ENCODE measurements around the gene MYL11. TPM values are rescaled to one million over a fixed set of nuclear protein-coding genes. Genes with fewer than 3 reads are reported as not detected.

Gene MYL11
- total RNA-seq, 2 donors from 2014 or later = 0.81 TPM; not detected in 1

GRCh38 chr16:30379158-30379783 lies 4.7 kb downstream of the MYL11 start:
- no peak for ATAC-seq (ENCODE audit: insufficient number of reproducible peaks, low FRiP score, low read depth)
- no peaks in the 10 kb centered on the region for H3K9me3 ChIP-seq
- H3K36me3 ChIP-seq = no peaks in the 10 kb centered on the region
- peak overlapping the region; percentile 55 to 100 for H3K27ac ChIP-seq
- no peak for DNase-seq (ENCODE audit: low spot score)
- TF ChIP-seq CTCF (IDR thresholded peaks at IDR 0.05) = peak; percentile 12
- no peaks in the 10 kb centered on the region for H3K27me3 ChIP-seq (replicated peaks; ENCODE audit: insufficient read depth)
- peak overlapping the region; percentile 96 for H3K4me3 ChIP-seq
- peaks cover 7 to 19% of the 10 kb centered on the region in 2 donors for H3K4me1 ChIP-seq (ENCODE audit: control insufficient read depth in 1 of 2, low read depth in 2 of 2)

- TF ChIP-seq CTCF (IDR thresholded peaks at IDR 0.05) = no peak
- DNase-seq (ENCODE audit: low spot score) = no peak
- Histone ChIP-seq H3K4me1 (ENCODE audit: control insufficient read depth in 1 of 2, low read depth in 2 of 2) (peaks cover 7 to 19% of the 10 kb centered on the region in 2 donors), H3K36me3 (no peaks in the 10 kb centered on the region), H3K4me3 (no peak overlapping the region), H3K27me3 (replicated peaks; ENCODE audit: insufficient read depth) (no peaks in the 10 kb centered on the region), H3K9me3 (no peaks in the 10 kb centered on the region), H3K27ac (no peak overlapping the region)
- no peak for ATAC-seq (ENCODE audit: insufficient number of reproducible peaks, low FRiP score, low read depth)
These were observed 5.6 kb downstream of the MYL11 start for GRCh38 chr16:30380072-30380802.

GRCh38 chr16:30380803-30381208 lies 6.2 kb downstream of the MYL11 start:
- DNase-seq (ENCODE audit: low spot score) (no peak), ATAC-seq (ENCODE audit: insufficient number of reproducible peaks, low FRiP score, low read depth) (no peak)
- H3K36me3 ChIP-seq = no peaks in the 10 kb centered on the region
- H3K9me3 ChIP-seq = no peaks in the 10 kb centered on the region
- H3K27me3 ChIP-seq (replicated peaks; ENCODE audit: insufficient read depth) = no peaks in the 10 kb centered on the region
- H3K27ac ChIP-seq = no peak overlapping the region
- no peak overlapping the region for H3K4me3 ChIP-seq
- H3K4me1 ChIP-seq (ENCODE audit: control insufficient read depth in 1 of 2, low read depth in 2 of 2) = peaks cover 7 to 19% of the 10 kb centered on the region in 2 donors
- no peak for TF ChIP-seq CTCF (IDR thresholded peaks at IDR 0.05)

GRCh38 chr16:30381291-30382041 lies 6.9 kb downstream of the MYL11 start:
- ATAC-seq (ENCODE audit: insufficient number of reproducible peaks, low FRiP score, low read depth) = no peak
- no peaks in the 10 kb centered on the region for H3K36me3 ChIP-seq
- TF ChIP-seq CTCF (IDR thresholded peaks at IDR 0.05) = no peak

More at GRCh38 chr16:30381291-30382041, 6.9 kb downstream of the MYL11 start:
- H3K9me3 ChIP-seq = no peaks in the 10 kb centered on the region
- H3K27ac ChIP-seq = no peak overlapping the region
- peaks cover 7 to 19% of the 10 kb centered on the region in 2 donors for H3K4me1 ChIP-seq (ENCODE audit: control insufficient read depth in 1 of 2, low read depth in 2 of 2)
- no peak overlapping the region for H3K4me3 ChIP-seq
- DNase-seq (ENCODE audit: low spot score) = no peak
- H3K27me3 ChIP-seq (replicated peaks; ENCODE audit: insufficient read depth) = no peaks in the 10 kb centered on the region

All from thoracic aorta (tissue), 2 donors.